Stimulated activated CD8-positive, alpha-beta memory T cell treated with anti-CD3 and anti-CD28 coated beads, Interleukin-7, amount 100 ng/mL, for 48 hours (primary cell): ENCODE results near the gene NR4A1.

Experiments used
- DNase-seq, 2 donors: peaks; one replicate each; pipeline ENCODE4 v3.0.0-alpha.2; 2020; ENCODE audit warnings: low read depth in 1 of 2; ENCODE audit errors: extremely low read depth in 1 of 2

NR4A1 gene

DNA sequence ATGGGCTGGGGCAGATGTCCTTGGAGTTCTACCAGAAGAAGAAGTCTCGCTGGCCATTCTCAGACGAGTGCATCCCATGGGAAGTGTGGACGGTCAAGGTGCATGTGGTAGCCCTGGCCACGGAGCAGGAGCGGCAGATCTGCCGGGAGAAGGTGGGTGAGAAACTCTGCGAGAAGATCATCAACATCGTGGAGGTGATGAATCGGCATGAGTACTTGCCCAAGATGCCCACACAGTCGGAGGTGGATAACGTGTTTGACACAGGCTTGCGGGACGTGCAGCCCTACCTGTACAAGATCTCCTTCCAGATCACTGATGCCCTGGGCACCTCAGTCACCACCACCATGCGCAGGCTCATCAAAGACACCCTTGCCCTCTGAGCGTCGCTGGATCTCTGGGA, 25.6 kb downstream of the NR4A1 start:
- no peak for DNase-seq

DNA sequence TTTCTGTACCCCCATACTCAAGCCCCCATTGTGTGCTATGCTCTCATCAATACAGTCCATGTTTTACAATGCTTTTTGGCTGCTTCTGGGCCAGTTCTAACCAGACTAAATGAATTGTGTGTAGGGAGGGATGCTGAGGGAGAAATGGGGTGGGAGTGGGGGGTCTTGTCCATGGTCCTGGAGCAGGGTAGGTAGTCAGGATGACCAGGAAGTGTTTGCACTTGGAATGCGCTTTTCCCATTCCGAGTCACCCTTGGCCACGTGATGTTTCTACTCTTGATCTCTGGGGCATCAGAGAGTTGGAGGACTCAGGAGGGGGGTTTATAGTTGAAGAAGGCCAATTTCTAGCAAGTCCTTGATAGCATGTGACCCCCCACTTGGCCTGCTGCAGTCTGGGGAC, 27.0 kb downstream of the NR4A1 start:
- no peak for DNase-seq

DNA sequence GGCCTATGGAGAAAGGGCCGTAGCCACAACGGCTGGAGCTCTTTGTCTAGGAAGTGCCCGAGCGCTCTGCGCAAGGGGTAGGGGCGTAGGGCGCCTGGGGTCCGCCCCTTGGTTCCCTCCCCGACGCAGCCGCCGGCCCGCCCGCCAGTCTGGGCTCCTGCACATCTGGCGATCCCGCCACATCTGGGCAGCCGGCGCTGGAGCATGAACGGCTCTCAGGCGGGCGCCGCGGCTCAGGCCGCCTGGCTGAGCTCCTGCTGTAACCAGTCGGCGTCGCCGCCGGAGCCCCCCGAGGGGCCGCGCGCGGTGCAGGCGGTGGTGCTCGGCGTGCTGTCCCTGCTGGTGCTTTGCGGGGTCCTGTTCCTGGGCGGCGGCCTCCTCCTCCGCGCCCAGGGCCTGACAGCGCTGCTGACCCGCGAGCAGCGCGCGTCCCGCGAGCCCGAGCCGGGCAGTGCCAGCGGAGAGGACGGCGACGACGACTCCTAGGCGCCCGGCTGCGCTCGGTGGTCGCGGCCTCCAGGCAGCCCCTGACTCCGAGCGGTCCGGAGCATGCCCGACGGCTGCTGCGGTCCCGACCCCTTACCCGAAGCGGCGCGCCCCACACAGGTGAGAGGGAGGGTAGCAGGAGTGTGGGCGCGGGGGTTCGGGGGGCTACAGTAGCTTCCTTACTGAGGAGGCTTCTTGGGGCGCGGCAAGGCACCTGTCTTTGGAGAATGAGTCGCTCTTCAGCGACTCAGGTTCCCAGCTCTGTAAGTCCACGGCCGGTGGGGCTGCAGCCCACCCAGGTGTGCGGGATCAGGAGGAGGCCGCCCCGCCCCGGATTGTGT, 28.5 kb downstream of the NR4A1 start, which contains the start of gene SMIM41:
Gene SMIM41 (plus strand): TSS at position 129 of the 827 bp plus-strand sequence. CDS start 76 bp downstream, at position 205.
- DNase-seq = no peak

DNA sequence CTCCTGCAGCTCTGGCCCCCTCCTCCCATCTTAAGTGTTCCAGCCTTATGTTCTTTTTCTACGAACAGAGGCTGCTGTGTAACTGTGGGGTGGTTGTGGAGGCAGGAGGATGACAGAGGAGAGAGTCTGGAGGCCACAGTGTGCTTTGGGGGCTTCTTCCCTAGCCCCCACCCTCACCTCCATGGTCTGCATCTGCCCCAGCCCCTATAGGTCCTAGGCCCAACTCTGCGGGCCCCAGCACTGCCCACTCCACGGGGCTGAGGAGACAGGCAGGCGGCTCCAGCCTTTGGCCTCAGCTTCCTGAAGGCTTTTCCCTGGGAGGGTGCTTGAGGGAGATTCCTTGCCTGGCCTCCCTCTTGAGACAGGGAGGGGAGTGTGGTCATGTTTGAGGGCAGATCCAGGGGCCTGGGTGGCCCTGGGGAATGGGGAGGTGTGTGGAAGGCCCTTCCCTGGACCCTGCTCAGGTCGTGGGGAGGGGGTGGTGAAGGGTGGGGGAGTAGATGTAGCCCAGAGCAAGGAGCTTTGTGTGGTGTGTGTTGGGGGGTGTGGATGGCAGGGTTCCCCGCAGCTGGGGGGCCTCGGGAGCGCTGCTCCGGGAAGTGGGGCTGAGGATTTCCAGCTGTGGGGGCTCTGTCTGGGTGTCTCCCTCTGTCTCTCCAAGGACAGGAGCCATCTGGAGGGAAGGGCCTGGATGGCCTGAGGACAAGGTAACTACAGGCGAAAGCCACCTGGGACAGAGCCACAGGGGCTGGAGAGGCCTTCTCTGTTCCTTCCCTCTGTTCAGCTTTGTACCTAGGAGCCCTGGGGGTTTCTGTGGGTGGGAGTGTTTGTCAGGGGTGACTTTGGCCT, 29.4 kb downstream of the NR4A1 start:
- no peak for DNase-seq

DNA sequence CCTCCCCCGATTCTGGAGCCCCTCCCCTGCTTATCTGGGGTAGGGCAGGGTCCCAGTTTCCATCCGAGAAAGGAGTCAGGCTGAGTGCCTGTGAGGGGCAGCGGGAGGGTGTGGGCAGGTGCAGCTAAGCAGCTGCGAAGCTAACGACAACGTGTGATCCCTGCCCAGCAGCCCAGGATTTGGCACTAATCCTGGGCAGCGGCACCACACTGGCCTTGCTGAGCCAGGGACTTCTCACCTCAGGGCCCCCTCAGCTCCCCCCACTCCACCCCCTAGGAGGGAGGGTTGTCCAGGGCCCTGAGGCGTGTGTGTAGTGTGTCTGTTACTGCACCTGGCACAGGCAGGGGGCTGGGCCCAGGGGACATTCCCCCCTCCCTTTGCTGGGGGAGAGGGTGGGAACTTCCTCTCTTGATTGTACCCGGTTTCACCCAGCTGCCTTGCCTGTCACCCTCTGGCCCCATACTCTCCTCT, 30.1 kb downstream of the NR4A1 start:
- DNase-seq = no peak

DNA sequence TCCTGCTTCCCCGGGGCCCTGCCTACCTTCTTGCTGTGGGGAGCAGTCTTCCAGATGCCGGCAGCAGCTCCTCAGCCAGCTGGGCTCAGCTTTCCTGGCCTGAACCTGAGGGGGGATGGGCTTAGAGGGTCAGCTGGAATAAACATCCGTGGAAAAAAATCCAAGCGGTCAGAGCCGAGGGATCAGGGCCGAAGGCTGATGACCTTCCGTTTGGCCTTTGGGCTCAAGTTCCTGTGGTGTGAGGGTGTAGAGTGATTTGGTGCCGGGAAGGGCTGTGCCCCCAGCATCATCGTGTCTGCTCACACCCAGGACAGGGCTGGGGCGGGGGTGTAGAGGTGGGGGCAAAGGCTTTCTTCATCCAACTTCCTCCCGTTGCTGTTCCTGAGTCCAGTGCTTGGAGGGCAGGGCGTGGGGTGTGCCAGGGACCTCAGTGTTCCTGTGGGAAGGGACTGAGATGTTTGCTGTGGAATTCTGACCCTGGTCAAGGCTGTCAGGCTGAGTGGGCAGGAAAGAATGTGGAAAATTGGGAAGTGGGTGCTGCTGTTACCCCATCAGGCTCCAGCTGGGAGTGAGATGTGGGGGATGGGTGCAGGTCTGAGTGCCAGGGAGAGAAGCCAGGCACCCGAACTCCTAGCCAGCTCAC, 30.9 kb downstream of the NR4A1 start:
- no peak for DNase-seq

DNA sequence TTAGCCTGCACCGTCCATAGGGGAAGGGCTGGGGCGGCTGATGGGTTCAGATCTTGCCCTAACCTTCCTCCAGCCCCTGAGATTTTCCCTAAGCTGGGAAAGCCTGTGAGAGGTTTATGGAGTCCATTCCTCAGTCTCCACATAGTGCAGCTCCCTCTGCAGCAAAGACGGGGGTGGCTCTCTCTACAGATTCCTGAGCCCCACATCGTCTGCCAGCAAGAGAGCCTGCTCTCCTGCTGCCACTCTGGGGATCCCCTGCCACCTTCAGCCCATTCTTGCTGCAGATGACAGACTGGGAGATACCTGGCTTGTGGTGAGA, 31.4 kb downstream of the NR4A1 start:
- no peak for DNase-seq

DNA sequence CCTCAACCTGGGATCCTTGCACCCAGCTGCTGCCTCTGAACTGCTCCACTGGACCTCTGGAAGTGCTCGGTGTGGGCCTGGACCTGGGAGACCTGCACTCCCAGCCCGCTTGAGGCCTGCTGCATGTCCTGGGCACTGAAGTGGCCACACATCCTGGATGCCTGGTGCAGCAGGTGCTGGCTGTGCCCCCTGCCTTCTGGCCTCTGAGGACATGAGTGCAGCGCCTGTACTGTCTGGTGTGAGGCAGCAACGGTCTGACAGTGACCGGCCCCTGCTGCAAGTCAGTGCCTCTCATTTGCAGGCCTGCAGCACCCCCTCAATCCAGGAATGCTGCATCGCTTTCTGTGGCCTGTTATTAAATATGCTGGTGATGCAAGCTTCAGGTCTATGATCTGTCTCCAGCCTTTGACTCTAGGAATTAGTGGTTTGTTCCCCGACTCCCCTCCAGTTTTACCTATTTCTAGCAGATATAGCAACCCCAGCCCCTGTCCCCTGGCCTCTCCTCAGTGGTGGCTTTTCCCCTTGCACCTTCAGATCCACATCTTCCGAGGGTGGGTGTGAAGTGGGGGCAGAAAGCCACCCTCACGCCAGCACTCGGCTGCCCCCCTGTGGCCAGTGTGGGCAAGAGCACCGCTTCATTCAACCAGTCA, 31.9 kb downstream of the NR4A1 start:
- DNase-seq = peak; percentile 29 to 37

DNA sequence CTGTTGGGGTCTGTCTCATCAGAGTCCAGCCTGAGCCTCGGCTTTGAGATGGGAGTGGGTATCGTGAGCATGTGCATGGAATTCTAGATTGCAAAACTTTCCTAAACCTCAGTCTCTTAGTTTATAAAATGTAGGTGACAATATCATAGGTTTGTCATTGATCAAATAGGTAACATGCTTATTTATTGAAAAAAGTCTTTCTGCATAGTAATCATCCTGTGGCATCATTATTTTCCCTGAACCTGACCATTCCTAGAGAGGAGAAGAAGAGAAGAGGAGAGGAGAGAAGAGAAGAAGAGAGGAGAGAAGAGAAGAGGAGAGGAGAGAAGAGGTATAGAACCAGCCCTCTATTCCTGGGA, 32.4 kb downstream of the NR4A1 start:
- no peak for DNase-seq

DNA sequence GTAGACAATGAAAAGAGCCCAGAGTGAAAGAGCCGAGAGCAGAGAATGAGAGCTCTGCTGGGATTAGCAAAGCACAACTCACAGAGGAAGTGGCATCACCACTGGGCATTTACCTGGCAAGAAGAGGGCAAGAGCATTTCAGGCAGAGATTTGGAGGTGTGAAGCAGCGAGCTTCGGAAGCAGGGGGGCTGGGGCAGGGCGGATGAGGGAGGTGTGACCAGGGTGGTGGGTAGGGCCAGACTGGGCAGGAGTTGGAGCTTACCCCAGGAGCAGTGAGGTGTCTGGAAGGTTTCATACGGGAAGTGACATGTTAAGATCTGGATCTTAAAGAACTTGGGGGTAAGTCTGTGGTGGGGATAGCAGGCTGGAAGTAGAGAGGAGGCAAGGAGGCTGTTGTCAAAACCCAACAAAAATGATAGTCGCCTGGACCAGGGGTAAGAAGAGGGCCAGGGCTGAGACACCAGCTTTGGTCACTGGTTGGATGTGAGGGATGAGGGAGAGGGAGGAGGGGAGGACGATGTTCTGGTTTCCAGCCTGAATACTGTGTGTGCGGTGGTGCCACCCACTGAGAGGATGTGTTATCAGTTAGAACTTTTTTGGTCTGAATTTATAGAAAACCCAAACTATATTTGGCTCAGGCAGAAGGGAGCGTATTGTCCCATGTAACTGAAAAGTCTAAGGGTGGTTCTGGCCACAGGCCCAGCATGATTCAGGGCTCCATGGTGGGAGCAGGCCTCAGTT, 33.4 kb downstream of the NR4A1 start:
- no peak for DNase-seq

DNA sequence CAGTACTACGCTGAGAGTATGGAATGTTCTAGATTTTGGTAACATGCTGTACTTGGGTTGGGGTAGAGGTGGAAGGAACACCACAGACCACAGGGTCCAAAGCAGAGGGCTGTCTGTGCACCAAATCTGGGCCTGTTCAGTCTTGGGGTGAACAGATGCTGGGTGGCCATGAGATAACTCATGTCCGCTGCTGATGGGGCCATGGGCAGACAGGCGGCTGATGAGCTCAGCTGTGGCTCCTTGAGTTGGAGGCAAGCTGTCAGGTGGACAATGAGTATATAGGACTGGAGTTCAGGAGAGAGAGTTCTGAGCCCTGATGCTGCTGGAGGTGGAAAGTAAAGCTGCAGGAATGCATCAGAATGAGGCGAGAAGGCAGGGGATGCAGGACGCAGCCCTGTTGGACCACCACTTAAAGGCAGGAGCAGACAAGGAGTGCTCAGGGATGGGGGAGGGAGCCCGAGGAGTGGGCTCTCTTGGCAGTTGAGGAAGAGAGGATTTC, 34.5 kb downstream of the NR4A1 start:
- no peak for DNase-seq

DNA sequence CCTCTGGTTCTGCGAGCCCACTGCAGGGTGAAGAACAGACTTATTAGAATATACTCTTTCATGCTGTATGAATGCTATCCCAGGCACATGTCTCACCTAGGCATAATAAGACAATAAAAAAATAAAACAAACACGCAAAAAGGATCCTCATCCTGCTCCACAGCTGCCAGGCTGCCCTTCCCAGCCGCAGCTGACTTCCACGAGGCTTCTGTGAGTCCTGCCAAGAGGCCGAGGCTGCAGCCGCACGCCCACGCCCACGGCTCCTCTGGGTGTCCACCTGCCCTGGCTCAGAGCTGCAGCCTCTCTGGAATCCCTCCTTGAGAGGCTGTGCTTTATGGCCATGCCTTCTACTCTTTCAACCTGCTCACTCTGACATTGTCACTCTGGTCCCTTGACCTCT, 35.1 kb downstream of the NR4A1 start:
- no peak for DNase-seq

DNA sequence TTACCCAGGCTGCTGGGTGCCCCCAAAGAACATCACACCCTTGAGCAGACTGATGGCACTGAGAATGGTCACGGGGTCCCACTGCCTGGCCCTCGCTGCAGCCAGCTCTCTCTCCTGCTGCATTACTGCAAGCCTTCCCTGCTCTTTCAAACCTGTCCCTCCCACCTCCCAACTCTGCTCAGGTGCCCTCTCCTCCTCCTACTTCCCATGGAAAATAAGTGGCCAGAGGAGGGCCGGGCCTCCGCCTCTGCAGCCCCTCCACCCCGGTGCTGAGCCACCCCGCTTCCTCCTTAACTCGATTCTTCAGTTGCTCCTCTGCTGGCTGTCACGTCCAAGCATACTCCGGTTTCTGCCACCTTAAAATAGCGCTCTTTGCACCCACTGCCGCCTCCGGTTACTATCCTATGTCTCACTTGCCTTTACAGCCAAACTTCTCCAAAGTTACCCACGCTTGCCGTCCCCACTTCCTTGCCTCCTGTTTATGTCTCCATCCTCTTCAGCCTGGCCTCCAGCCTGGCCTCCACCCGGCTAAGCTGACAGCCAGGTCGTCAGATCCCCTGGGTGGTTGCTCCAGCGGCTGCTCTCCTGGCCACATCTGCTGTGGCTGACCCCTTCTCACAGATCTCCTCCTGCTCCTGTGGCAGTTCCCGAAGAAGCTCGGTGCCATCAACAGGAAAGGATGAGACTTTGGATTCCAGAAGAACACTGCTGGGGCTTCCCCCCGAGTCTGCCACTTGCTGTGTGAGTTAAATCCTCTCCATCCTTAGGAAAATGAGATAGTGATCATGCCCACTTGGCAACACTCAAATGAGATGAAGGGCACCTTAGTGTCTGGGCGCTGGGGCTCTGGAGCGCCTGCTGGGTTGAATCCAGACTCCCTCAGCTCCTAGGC, 35.9 kb downstream of the NR4A1 start:
- DNase-seq = no peak

DNA sequence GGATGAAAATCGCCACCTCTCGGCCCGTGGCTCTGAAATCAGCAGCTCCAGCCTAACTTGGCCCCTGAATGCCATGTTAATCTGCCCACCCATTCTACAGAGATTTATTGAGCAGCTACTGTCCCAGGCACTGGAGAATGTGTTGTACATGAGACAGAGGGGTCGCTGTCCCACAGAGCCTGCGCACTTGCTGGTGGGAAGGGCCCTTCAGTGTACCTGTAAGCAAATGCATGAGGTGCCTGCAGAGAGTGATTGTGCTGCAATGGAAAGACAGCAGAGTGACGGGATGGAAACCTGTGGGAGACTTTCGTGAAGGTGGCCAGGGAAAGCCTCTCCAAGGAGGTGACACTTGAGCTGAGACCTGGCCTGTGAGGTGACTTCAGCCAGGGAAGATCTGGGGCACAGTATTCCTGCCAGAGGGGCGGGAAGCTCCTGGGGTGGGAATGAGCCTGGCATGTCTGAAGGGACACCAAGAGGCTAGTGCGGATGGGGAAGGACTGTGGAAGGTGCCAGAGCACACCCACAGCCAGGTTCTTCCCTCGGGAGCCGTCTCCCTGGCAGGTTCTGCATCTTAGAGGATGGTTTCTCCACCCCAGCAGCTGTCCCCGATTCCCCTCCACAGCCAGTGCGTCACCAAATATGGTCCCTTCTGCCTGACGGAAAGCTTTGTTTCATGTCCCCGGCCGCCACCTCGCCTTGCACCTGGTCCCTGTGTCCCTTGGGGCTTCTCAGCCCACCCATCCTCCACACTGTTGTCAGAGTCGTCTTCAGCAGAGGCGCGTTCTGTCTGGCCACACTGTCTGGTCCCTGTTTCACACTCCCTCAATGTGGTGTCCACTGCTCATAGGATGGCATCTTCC, 36.9 kb downstream of the NR4A1 start:
- no peak for DNase-seq

DNA sequence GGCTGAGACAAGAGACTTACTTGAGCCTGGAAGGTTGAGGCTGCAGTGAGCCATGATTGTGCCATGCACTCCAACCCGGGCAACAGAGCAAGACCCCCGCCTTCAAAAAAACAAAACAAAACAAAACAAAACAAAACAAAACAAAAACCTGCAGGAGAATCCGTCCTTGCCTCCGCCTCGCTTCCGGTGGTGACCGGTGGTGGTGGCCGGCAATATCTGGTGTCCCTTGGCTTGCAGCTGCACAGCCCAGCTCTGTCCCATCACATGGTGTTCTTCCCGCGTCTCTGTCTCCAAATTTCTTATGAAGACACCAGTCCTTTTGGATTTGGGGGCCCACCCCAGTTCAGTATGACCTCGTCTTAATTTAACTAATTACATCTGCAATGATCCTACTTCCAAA, 38.2 kb downstream of the NR4A1 start:
- no peak for DNase-seq

DNA sequence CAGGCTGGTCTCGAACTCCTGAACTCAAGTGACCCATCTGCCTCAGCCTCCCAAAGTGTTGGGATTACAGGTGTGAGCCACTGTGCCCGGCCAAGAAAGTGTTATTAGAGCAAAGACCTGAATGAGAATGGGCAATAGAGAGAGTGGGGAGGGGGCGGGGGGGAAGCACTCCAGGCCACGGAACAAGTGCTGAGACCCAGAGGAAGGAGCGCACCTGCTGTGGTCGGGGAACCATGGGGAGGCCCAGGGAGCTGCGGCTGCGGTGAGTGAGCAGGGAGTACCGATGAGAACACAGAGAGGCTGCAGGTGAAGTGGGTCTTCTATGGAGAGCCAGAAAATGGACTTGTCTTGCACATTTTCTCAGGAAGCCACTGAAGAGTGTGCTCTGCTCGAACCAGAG, 39.0 kb downstream of the NR4A1 start:
- no peak for DNase-seq

DNA sequence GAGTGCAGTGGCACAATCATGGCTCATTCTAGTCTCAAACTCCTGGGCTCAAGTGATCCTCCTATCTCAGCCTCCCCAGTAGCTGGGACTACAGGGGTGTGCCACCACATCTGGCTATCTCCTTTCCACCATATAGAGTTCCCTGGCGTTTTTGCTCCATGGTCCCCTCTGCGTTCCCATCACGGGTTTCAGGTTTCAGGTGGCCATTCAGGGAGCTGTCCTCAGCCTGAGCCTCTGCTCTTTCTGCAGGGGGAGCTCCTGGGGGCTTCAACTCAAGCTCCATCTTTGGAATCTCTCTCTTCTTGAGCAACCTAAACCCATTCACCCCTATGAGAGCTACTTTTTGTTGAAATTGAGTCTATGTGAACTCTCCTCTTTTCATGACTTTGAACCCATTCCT, 39.8 kb downstream of the NR4A1 start:
- DNase-seq = no peak

DNA sequence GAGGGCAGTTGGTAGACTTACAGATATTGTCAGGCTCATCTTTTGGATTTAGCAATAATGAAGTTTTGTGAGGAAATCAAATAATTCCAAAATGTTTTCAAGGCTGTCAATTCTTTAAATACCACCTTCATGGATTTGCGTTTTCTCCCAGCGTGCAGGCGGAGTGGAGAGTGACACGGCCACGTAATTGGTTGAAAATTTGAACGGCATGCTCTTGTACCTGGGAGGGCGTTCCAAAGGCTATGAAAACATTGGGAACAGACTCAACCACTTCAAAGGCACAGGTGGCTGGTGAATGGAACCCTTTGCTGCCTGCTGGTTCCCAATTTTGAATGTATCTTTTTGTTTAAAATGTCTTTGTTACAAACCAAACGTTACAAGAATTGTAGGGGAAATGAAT, 40.6 kb downstream of the NR4A1 start:
- DNase-seq = no peak
